ENCODE data around the gene ABI1. TPM values are rescaled to one million over a fixed set of nuclear protein-coding genes. Genes with fewer than 3 reads are reported as not detected.

ABI1 gene
- total RNA-seq, 1 experiment from 2014 or later, result 50.8 TPM

GRCh38 chr10:26729395-26729794 is 131.4 kb downstream of the ABI1 start:
- BruUV-seq (replicated peaks), result no TSS peak
- Histone ChIP-seq H3K9me3 (ENCODE audit: insufficient read depth, low read depth) (no peaks in the 10 kb centered on the region), H3K79me2 (ENCODE audit: low read depth) (no peaks in the 10 kb centered on the region), H3K9me2 (ENCODE audit: insufficient read depth) (no peaks in the 10 kb centered on the region), H3K27ac (no peak overlapping the region), H3K4me2 (no peak overlapping the region), H3F3A (ENCODE audit: insufficient read depth, low read depth) (no peaks in the 10 kb centered on the region), H3K36me3 (ENCODE audit: low read depth) (no peaks in the 10 kb centered on the region), H3K4me3 (no peak overlapping the region), H3K27me3 (ENCODE audit: insufficient read depth, low read depth) (no peaks in the 10 kb centered on the region), H4K20me1 (ENCODE audit: insufficient read depth) (no peaks in the 10 kb centered on the region), H2AFZ (no peak overlapping the region), H3K4me1 (replicated peaks; ENCODE audit: insufficient read depth) (no peaks in the 10 kb centered on the region)
- TF ChIP-seq CTCF (conservative IDR thresholded peaks at IDR 0.05) (no peak), EZH2 (IDR thresholded peaks at IDR 0.05; ENCODE audit: low read depth) (no peak)
- ChIA-PET CTCF (no interaction called here), POLR2A (ENCODE audit: unreplicated experiment) (no interaction called here)
- intact Hi-C loops (cut with micrococcal nuclease; ENCODE audit: unreplicated experiment), result loop anchor here (5.0 kb wide), 2 partner anchors 133 to 633 kb away; partner anchors contain the start of gene ABI1
- no peak for DNase-seq

GRCh38 chr10:26728957-26729356 is 131.8 kb downstream of the ABI1 start:
- no TSS peak for BruUV-seq (replicated peaks)
- DNase-seq, result no peak
- Histone ChIP-seq H3K79me2 (ENCODE audit: low read depth) (no peaks in the 10 kb centered on the region), H3K27ac (no peak overlapping the region), H3F3A (ENCODE audit: insufficient read depth, low read depth) (no peaks in the 10 kb centered on the region), H3K27me3 (ENCODE audit: insufficient read depth, low read depth) (no peaks in the 10 kb centered on the region), H3K4me3 (no peak overlapping the region), H3K4me1 (replicated peaks; ENCODE audit: insufficient read depth) (no peaks in the 10 kb centered on the region), H3K9me2 (ENCODE audit: insufficient read depth) (no peaks in the 10 kb centered on the region), H2AFZ (no peak overlapping the region), H3K36me3 (ENCODE audit: low read depth) (no peaks in the 10 kb centered on the region), H3K9me3 (ENCODE audit: insufficient read depth, low read depth) (no peaks in the 10 kb centered on the region), H3K4me2 (no peak overlapping the region), H4K20me1 (ENCODE audit: insufficient read depth) (no peaks in the 10 kb centered on the region)
- intact Hi-C loops (cut with micrococcal nuclease; ENCODE audit: unreplicated experiment), result loop anchor here (5.0 kb wide), 2 partner anchors 133 to 633 kb away; partner anchors contain the start of gene ABI1
- ChIA-PET POLR2A (ENCODE audit: unreplicated experiment) (no interaction called here), CTCF (no interaction called here)
- no peak for TF ChIP-seq EZH2 (IDR thresholded peaks at IDR 0.05; ENCODE audit: low read depth)
- 0 out of 2 replicates have a peak, but pooled peaks have one; percentile 21 for TF ChIP-seq CTCF (conservative IDR thresholded peaks at IDR 0.05)

DNA sequence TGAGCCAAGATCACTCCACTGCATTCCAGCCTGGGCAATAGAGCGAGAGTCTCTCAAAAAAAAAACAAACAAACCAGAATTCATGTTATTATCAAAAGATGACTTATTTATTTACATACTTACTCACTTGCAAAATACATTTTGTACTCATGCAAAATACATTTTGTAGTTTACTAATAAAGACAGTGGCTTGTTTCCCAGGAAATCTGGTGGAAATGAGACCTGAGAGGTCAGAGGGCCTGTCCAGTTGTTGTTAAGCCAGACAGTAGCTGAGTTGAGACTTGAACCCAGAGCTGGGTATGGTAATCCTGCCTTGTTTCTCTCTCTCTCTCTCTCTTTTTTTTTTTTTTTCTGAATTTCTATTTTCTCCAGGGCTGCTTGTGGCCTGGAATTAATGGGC is 133.8 kb downstream of the ABI1 start:
- CTCF ChIA-PET, result interaction anchor here (0.7 to 2.1 kb wide), 3 partner anchors 30 to 1422 kb away, joined by 3 to 26 read pairs (median 3); no protein-coding TSS in a partner anchor
- no peak for DNase-seq
- Histone ChIP-seq H3K9me2 (ENCODE audit: insufficient read depth) (no peaks in the 10 kb centered on the region), H3K4me2 (no peak overlapping the region), H3F3A (ENCODE audit: insufficient read depth, low read depth) (no peaks in the 10 kb centered on the region), H4K20me1 (ENCODE audit: insufficient read depth) (no peaks in the 10 kb centered on the region), H3K79me2 (ENCODE audit: low read depth) (no peaks in the 10 kb centered on the region), H3K36me3 (ENCODE audit: low read depth) (no peaks in the 10 kb centered on the region), H3K27me3 (ENCODE audit: insufficient read depth, low read depth) (no peaks in the 10 kb centered on the region), H3K4me1 (replicated peaks; ENCODE audit: insufficient read depth) (no peaks in the 10 kb centered on the region), H3K9me3 (ENCODE audit: insufficient read depth, low read depth) (no peaks in the 10 kb centered on the region), H2AFZ (no peak overlapping the region), H3K27ac (no peak overlapping the region), H3K4me3 (no peak overlapping the region)
- POLR2A ChIA-PET (ENCODE audit: unreplicated experiment), result no interaction called here
- intact Hi-C loops (cut with micrococcal nuclease; ENCODE audit: unreplicated experiment), result loop anchor here (5.0 kb wide), 2 partner anchors 135 to 635 kb away; partner anchors contain the start of gene ABI1
- no peak for TF ChIP-seq EZH2 (IDR thresholded peaks at IDR 0.05; ENCODE audit: low read depth)
- TF ChIP-seq CTCF (conservative IDR thresholded peaks at IDR 0.05), result no peak
- no TSS peak for BruUV-seq (replicated peaks)

Measured in PC-9 (cell line).